GM19463 (cell line): ENCODE measurements around the gene FIBCD1.
"Not testable (repeated sequence)": the region's sequence is repeated elsewhere in the genome, so short reads cannot be mapped to it uniquely, and the experiment has no call there.

Source experiments
- ATAC-seq: cut with Tn5 transposase; IDR thresholded peaks from one replicate; pipeline ENCODE4 v1.9.1; 2021; ENCODE audit warnings: mild to moderate bottlenecking, moderate library complexity; ENCODE audit not compliant: unreplicated experiment

Gene FIBCD1

DNA sequence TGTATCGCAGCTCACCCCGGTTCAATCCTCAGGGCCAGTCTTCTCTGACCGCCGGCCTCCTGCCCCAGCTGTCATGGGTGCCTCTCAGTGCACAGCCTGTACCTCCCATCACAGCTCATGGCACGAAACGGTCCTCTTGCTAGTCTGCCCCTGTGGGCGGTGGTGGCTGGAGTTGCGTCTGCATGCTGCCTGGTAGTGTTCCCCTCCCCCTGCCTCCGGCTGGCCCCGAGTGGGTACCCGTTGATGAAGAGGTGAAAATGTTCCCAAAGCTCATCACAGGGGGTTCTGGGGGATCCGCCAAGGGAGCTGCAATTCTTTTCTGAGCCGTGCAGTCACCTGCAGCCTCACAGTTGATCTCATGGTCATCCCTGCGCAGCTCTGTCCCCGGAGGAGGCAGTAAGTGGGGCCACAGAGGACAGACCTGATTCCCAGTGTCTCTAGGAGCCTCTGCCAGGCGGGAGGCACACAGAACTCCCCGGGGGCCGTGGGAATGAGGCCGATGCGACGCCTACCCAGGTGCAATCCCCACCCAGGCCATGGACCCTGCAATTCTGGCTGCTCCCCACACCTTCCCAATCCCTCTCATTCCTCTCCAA is 34.7 kb upstream of the FIBCD1 start:
- ATAC-seq: no peak

DNA sequence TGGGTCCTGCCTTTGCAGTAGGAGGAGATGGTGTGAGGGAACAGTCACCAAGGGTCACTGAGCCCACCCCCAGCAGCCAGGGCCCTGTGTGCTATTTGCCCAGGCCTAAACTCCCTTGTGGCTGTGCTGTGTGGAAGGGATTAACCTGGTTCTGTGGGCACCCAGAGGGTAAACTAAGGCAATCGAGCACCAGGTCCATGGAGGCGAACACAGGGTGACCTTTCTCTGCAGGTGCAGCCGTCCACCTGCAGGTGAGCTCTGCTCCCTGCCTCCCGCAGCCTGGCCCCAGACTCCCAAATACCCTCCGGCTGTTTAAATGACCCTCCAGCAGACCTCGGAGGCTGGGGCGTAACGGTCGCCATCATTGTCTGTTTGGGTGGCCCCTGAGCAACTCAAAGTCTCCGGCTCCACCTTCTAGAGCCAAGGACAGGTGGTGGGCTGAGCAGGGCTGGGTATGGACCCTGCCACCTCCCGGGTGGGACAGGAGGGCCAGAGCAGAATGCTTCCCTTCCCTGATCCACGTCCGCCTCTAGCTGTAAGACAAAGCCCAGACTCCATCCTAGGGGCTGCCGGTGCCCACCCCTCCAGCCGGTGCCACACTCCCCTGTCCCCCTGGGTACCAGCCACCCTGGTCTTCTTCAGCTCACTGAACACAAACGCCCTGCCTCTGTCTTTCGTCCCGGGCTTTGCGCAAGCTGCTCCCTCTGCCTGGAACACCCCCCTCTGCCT is 34.1 kb upstream of the FIBCD1 start:
- ATAC-seq: no peak

DNA sequence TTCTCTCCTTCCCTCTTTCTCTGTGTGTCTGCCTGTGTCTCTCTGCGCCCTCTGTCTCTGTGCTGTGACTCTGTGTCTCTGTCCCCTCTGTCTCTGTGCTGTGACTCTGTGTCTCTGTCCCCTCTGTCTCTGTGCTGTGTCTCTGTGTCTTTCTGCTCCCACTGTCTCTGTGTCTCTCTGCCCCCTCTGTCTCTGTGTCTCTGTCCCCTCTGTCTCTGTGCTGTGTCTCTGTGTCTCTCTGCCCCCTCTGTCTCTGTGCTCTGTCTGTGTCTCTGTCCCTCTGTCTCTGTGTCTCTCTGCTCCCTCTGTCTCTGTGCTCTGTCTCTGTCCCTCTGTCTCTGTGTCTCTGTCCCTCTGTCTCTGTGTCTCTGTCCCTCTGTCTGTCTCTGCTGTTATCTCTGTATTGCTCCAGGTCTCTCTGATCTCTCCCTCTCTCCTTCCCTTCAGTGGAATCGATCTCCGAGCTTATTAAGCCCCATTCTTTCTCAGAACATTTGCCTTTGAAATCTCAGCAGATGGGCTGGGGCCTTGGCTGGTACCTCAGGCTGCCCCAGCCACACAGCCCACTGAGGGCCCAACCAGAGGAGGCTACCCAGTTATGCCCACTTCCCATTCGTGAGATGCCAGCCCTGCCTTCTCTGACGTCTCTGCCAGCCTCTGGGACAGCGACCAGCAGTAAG is 33.4 kb upstream of the FIBCD1 start:
- ATAC-seq: no peak

DNA sequence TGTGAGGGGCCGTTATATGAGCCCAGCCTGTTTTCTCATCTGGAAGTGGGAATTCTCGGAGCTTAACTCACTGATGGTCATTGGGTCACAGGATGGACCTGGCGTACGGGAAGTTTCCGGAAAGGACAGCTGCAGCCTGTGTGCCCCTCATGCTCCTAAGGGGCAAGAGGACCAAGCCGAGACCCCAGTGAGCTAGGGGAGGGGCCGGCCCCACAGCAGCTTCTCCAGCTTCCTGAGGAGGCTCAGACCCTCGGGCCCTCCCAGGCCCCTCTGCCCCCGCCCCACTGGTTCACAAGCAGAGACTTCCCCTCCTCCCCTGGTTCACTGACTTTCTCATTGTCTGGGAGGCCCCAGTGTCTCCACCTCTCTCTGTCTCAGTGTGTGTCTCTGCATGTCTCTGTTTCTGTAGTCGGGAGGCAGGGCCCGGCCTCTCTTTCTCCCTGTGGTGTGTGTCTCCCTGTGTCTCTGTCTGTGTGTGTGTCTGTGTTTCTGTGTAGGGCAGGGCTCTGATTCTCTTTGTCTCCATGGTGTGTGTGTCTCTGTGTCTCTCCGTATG is 32.3 kb upstream of the FIBCD1 start:
- ATAC-seq: no peak

DNA sequence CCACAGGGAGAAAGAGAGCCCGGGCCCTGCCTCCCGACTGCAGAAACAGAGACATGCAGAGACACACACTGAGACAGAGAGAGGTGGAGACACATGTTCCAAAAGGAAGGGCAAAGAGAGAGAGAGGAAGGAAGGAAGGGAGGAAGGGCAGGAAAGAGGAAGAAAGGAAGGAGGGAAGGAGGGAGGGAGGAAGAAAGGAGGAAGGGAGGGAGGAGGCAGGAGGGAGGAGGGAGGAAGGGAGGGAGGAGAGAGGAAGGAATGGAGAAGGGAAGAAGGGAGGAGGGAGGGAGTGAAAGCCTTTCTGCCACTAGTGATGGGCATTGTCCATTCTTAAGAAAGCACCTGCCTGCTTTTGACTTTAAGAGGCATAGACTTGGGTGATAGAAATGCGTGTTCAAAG is 31.8 kb upstream of the FIBCD1 start:
- ATAC-seq: no peak

DNA sequence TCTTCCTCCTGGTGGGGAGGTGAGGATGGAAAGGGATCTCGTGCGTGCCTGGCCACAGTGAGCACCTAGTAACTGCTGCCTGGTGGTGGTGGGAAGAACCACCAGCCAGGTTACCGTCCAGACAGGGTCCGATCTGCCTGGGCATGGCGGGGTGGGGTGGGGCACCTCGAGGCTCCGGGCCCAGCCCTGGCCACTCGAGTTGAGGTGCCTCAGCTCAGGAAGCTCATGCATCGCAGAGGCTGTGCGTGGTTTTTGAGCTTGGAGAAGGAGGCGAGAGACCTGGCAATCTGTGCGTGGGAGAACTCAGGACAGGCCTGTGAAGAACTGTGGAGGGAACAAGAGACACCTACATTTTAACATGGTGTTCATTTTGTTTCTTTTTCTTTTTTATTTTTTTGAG is 31.0 kb upstream of the FIBCD1 start:
- ATAC-seq: no peak

DNA sequence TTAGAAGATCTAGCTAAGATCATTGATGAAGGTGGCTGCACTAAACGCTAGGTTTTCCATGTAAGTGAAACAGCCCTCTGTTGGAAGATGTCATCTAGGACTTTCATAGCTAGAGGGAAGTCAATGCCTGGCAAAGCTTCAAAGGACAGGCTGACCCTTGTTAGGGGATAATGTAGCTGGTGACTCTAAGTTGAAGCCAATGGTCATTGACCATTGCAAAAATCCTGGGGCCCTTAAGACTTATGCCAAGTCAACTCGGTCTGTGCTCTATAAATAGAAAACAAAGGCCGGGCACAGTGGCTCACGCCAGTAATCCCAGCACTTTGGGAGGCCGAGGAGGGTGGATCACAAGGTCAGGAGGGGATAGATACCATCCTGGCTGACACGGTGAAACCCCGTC is 26.6 kb upstream of the FIBCD1 start:
- ATAC-seq: no peak

DNA sequence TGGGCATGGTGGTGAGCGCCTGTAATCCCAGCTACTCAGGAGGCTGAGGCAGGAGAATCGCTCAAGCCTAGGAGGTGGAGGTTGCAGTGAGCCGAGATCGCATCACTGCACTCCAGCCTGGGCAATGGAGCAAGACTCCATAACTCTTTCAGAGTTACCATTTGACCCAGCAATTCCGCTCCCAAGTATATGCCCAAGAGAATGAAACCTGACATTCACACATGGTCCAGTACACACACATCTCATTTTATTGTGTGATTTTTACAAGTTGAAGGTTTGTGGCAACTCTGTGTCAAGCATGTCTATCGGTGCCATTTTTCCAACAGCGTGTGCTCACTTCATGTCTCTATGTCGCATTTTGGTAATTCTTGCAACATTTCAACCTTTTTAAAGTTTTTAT is 24.9 kb upstream of the FIBCD1 start:
- no peak for ATAC-seq

DNA sequence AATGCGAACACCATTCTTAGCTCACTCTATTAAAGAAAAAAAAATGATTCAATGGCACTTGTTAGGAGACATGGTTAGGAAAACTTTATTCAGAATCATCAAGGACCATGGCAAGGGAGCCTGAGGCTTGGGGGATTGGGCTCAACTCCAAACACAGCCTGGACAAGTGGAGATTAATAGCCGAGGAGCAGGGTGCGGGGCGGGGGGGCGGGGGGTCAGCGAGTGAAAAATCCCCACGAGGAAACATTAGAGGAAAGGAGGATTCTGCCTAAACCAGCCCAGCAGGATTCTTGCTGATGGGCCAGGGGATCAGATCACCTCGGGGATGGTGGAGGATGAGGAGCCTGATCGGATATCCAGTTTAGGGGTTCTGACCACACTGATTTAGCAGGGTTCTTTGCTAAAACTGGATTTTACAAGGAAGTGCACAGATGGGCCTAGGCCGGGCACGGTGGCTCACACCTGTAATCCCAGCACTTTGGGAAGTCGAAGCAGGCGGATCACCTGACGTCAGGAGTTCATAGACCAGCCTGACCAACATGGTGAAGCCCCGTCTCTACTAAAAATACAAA is 24.4 kb upstream of the FIBCD1 start:
- no peak for ATAC-seq

DNA sequence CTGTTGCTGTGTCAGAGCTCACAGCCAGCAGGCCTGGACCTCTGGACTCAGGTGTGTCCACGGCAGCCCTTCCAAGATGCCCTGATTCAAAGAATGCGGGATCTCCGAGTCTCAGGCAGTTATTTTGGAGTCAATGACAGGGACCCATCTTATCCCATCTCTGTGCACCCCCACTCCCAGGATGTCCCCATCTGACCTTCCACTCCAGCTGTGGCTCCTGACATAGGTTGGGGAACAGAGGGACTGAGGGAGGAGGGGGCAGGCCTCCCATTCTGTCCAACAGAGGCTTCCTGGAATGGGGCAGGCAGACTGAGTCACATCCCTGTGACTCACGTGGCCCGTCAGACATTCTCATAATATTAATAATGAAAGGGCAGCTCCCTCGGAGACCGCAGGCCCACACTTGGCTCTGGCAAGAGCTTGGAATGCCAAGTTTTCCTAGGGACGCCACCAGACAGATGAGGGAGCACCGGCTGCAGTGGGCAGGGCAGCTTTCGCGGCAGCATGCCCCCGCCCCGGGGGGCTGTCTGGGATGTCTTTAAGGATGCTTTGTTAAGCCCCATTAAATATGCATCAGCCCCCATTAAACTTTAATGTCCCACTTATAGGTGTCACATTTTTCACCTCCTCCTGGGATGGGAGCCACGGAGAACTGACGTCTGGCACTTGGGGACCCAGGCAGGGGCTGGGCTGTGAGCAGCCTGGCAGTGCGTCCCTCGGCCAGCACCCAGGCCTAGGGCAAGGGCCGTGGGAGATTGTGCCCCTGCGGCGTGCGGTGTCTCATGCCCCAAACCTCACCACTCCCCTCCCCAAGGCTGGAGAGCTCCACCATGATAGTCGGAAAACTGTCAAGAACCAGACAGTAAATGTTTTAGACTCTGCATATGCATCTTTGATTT is 23.6 kb upstream of the FIBCD1 start:
- ATAC-seq: no peak

DNA sequence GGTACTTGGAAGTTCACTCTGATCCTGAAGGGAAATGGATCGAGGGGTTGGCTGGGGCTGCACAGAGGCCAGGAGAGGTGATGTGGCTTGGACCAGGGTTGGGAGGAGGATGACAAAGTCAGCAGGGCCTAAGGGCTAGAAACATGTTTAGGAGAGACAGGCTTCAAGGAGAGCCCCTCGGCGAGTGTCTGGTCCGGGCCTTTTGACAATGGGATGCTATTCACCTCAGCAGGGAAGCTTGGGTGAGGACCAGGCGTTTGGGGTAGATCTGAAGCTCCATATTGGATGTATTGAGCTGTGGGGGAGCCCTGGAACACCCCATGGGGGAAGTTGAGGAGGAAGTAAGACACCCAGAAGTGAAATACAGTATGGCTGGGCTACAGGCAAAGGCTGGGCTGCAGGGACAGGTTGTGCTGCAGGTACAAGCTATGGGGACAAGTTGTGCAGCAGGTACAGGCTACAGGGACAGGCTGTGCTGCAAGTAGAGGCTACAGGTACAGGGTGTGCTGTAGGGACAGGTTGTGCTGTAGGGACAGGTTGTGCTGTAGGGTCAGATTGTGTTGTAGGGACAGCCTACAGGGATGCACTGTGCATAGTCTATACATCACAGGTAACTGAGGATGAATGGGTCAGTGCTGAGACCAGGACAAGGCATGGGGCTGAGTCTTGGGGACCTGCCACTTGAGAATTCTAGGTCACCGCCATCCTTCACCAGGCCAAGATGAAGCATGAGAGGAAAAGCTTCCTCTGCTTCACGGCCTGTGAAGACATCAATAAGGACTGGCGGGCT is 22.7 kb upstream of the FIBCD1 start:
- no peak for ATAC-seq

DNA sequence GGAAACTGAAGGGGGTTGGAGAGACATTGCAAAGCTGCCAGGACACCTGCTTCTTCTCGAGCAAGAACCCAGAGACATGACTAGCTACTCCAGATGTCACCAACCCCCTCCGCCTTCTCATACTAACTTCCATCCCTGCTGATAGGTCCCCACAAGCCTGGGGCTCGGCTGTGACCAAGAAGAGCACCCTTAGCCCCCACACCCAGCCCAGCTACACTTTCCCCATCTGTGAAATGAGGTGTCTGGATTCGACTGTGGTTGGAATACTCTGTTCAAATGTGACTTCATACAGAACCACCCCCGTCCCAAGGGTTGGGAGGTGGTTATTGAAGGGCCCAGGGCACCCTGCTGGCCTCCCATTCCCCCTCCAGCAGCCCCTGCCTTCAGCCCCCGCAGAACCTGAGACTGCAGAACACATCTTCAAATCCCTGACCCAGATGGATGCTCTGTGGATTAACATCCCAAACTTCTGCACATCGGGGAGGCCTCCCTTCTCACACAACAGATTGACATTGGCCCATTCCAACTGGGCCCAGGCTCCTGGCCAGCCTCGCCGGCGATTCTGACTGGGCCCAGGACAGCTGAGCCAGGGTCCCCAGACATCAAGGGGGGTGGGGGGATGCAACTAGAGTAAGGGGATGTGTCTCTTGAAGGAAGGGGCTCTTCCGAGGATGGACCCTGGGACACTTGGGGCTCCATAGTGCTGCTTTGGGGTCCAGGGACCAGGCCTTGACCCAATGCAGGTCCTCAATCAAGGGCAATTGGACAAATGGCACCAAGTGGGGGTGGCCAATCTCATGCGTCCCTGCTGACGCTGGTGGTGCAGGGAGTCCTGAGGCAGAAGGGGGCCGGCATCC is 21.7 kb upstream of the FIBCD1 start:
- ATAC-seq: no peak

DNA sequence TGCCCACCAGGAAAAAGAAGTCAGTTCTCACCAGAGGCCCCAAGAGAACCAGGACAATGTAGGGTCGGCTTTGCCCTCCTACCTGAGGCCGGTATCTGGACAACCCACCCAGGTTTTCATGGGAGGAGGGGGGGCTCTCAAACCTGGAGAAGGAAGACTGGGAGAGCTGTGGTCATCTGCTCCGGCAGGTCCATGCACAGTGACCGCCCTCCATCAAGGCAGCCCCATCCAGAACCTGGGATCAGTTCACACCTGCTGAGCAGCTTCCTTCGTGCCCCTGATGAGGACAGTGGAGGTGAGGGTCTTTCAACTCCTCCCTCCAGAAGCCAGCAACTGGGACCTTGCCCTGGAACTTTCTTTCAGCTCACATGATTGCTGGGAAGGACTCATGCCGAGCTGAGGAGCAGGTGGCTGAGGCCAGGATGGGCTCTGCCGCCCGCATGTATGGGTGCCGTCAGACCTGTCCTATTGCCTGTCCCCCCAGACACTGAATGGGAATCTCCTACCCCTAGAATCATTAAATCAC is 20.8 kb upstream of the FIBCD1 start:
- ATAC-seq: no peak

DNA sequence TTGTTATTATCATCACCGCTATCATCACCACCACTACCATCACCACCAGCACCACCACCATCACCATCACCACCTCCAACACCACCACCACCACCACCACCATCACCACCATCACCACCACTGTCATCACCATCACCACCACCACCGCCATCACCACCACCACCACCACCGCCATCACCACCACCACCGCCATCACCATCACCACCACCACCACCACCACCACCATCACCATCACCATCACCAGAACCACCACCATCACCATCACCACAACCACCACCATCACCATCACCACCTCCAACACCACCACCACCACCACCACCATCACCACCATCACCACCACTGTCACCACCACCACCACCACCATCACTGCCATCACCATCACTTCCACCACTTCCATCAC is 19.5 kb upstream of the FIBCD1 start:
- ATAC-seq: not testable (repeated sequence)

DNA sequence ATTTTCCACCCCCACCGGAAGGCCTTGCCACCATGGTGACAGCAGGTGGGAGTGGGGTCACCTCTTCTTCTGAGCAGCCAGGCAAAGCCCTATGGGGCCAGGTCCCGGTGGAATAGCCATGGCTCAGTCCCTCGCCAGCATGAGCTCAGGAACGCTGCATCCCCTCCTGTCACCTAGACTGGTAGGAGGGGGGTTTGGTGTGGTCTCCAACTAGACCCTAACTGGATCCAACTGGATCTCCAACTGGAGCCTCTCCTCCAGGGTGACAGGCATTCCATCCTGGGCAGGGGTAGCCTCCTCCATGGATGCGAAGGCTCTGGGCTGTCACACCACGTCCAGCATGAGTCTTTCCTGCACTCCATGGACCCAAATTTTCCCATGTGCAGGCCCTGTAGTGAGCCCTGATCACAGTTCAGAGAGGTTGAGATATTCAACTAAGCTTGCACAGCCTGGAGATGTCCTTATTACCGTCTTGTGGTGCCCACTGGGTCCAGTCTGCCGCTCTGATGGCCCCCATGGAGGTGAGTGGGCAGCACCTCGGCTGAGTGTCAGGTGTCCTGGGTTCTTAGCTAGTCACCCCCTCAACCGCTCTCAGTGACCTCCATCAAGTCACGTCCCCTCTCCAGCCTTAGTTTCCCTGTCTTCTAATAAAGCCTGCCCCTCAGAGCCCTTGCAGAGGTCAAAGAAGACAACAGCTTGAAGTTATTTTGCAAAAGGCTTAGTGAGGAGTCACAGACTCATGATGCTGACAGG is 18.6 kb upstream of the FIBCD1 start:
- ATAC-seq: no peak

DNA sequence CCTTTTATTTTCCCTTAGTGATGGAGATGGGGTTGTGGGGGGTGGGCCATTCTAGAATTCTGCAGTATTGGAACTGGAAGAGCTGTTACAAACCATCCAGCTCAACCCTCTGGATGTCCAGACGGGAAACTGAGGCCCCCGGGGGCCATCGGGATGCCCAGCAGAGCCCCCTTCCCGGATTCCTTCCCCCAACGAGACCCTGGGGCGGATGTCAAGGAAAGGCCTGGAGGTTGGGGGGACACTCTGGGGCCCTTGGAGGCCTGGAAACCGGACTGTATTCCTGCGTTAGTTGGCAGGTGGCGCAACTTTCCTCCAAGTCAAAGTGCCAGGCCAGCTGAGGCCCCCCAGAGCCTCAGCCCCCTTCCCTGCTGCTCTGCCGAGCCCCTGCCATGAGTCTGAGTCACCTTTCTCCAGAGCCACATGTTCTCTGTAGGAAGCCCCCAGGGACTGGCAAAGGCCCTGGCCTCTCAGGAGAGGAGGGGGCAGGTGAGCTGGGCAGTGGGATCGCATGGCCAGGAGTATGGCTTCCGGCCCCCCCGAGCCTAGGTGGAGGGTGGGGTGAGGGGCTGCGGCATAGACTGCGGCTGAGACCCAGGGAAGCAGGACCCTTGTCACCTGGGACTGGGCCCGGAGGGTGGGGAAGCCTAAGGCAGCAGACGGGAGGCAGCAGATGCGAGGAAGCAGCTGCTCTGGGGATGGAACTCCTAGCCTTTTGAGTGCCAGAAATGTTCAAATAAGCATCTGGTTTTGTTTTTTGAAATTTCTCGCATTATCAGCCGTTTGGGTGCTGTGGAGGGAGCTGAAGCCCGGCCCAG is 17.8 kb upstream of the FIBCD1 start:
- ATAC-seq: no peak

DNA sequence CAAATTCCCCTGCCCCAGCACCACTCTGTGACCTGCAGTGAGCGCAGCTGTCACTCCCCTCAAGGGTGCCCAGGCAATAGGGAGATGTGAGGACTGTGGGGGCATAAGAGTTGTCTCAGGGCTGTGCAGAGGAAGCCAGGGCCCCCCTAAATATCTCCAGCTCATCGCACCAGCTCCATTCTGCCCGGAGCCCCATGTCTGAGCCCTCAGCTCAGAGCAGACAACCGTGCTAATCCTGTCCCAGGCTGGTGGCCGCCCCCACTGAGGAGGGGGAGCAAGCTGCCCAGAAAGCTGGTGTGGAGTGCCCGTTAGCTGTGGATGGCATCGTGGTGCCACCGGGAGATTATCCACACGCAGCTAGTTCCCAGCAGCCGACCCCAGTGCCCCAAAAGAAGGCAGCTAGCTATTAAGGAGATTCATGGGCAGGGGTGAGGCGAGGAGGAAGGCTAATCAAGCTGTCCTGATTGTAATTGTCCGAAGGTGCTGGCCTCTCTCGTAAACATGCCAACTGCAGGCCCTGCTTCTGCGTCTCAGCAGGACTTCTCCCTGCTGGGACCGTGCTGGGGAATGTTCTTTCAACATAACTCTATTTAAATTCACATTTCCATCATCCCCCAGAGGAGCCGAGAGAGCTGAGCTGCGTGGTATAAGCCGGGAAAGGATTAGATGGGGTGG is 17.0 kb upstream of the FIBCD1 start:
- no peak for ATAC-seq
